Measurements from ENCODE around the gene GLCE.

GLCE gene

GRCh38 chr15:69160141-69160993 lies at the start of gene GLCE:
GLCE (plus strand) TSS chr15:69160635; CDS start chr15:69255807, 95,172 bp downstream.
- no peak for TF ChIP-seq CTCF (IDR thresholded peaks at IDR 0.05; ENCODE audit: unreplicated experiment in 3 of 3)
- H3K36me3 Mint-ChIP-seq (ENCODE audit: low read depth) = no peaks in the 10 kb centered on the region
- H3K27me3 Mint-ChIP-seq (ENCODE audit: low read depth) = no peaks in the 10 kb centered on the region
- H3K4me3 Mint-ChIP-seq = peak within 1 kb of the TSS; percentile 98 to 100 (median 99)
- H3K27ac Mint-ChIP-seq = peak within 1 kb of the TSS; percentile 71 to 88 (median 86)
- H3K9me3 Mint-ChIP-seq = no peaks in the 10 kb centered on the region
- peaks cover 11% of the 10 kb centered on the region for H3K4me1 Mint-ChIP-seq

- H3K9me3 Mint-ChIP-seq = no peaks in the 10 kb centered on the region
- TF ChIP-seq CTCF (IDR thresholded peaks at IDR 0.05; ENCODE audit: unreplicated experiment in 3 of 3) = no peak
- peaks cover 60% of the 10 kb centered on the region for H3K27me3 Mint-ChIP-seq (ENCODE audit: low read depth)
- peak overlapping the region; percentile 5 to 64 (median 51) for H3K27ac Mint-ChIP-seq
- peaks cover 33% of the 10 kb centered on the region for H3K4me1 Mint-ChIP-seq
- no peaks in the 10 kb centered on the region for H3K36me3 Mint-ChIP-seq (ENCODE audit: low read depth)
- peak overlapping the region in 1 of 3 experiments; percentile 0 for H3K4me3 Mint-ChIP-seq
Measured at GRCh38 chr15:69114331-69114928, 46.0 kb upstream of the GLCE start.

- H3K9me3 Mint-ChIP-seq = no peaks in the 10 kb centered on the region
- TF ChIP-seq CTCF (IDR thresholded peaks at IDR 0.05; ENCODE audit: unreplicated experiment in 3 of 3) = no peak
- H3K4me3 Mint-ChIP-seq = no peak overlapping the region
- peaks cover 66% of the 10 kb centered on the region for H3K27me3 Mint-ChIP-seq (ENCODE audit: low read depth)
- H3K36me3 Mint-ChIP-seq (ENCODE audit: low read depth) = no peaks in the 10 kb centered on the region
- H3K4me1 Mint-ChIP-seq = peaks cover 38% of the 10 kb centered on the region
- peak overlapping the region in 1 of 3 experiments; percentile 51 for H3K27ac Mint-ChIP-seq
Measured at GRCh38 chr15:69115031-69115430, 45.4 kb upstream of the GLCE start.

- H3K27ac Mint-ChIP-seq = no peak overlapping the region
- peaks cover 65% of the 10 kb centered on the region for H3K27me3 Mint-ChIP-seq (ENCODE audit: low read depth)
- no peak overlapping the region for H3K4me3 Mint-ChIP-seq
- peaks cover 38% of the 10 kb centered on the region for H3K4me1 Mint-ChIP-seq
- no peaks in the 10 kb centered on the region for H3K9me3 Mint-ChIP-seq
- no peak for TF ChIP-seq CTCF (IDR thresholded peaks at IDR 0.05; ENCODE audit: unreplicated experiment in 3 of 3)
- H3K36me3 Mint-ChIP-seq (ENCODE audit: low read depth) = no peaks in the 10 kb centered on the region
Measured at GRCh38 chr15:69116391-69116790, 44.0 kb upstream of the GLCE start.

GRCh38 chr15:69117431-69117871 lies 43.0 kb upstream of the GLCE start:
- H3K27me3 Mint-ChIP-seq (ENCODE audit: low read depth) = peaks cover 66% of the 10 kb centered on the region
- no peak overlapping the region for H3K4me3 Mint-ChIP-seq
- peak overlapping the region in 2 of 3 experiments; percentile 46 to 61 for H3K27ac Mint-ChIP-seq
- peaks cover 38% of the 10 kb centered on the region for H3K4me1 Mint-ChIP-seq
- H3K9me3 Mint-ChIP-seq = no peaks in the 10 kb centered on the region
- no peak for TF ChIP-seq CTCF (IDR thresholded peaks at IDR 0.05; ENCODE audit: unreplicated experiment in 3 of 3)
- H3K36me3 Mint-ChIP-seq (ENCODE audit: low read depth) = no peaks in the 10 kb centered on the region
